Measurements from ENCODE around the gene GLCCI1.

GLCCI1 gene

GRCh38 chr7:8014399-8014798, 45.8 kb downstream of the GLCCI1 start:
- no peak for TF ChIP-seq CTCF (IDR thresholded peaks at IDR 0.05)

- no peak for TF ChIP-seq CTCF (IDR thresholded peaks at IDR 0.05)
Observed at GRCh38 chr7:8015100-8015745, 46.6 kb downstream of the GLCCI1 start.

- TF ChIP-seq CTCF (IDR thresholded peaks at IDR 0.05): no peak
Observed at GRCh38 chr7:8015746-8016120, 47.1 kb downstream of the GLCCI1 start.

- no peak for TF ChIP-seq CTCF (IDR thresholded peaks at IDR 0.05)
Observed at GRCh38 chr7:8017423-8017822, 48.8 kb downstream of the GLCCI1 start.

GRCh38 chr7:8018961-8019360, 50.4 kb downstream of the GLCCI1 start:
- no peak for TF ChIP-seq CTCF (IDR thresholded peaks at IDR 0.05)

- TF ChIP-seq CTCF (IDR thresholded peaks at IDR 0.05): no peak
Observed at GRCh38 chr7:8022628-8023027, 54.0 kb downstream of the GLCCI1 start.

GRCh38 chr7:8035192-8035591, 66.6 kb downstream of the GLCCI1 start:
- TF ChIP-seq CTCF (IDR thresholded peaks at IDR 0.05): no peak
